SH-SY5Y (cell line): ENCODE data around the gene GPR153.

Experiments used
- GATA2 ChIP-seq: IDR thresholded peaks from 2 replicates; pipeline ENCODE4 v1.6.1; 2011; ENCODE audit warnings: mild to moderate bottlenecking, low read depth, low read length
- GATA3 ChIP-seq: IDR thresholded peaks from 2 replicates; pipeline ENCODE4 v1.6.1; 2011; ENCODE audit warnings: low read depth, mild to moderate bottlenecking, low read length, moderate library complexity

DNA sequence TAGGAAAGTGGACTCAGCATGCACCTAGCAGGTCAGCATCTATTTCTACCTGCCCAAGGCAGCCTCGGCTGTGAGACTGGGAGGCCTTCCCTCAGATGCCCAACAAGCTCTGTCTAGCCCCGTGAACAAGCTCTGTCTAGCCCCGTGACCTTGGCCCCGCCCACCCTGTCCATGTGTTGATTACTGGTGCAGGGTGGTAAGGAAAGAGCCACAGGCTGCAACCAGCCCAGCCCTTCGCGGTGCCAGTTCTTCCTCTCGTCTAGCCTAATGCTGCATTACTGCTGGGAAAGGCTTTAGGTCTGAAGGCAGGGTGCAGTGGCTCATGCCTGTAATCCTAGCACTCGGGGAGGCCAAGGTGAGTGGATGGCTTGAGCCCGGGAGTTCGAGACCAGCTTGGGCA is 2.2 kb downstream of the GPR153 start:
- TF ChIP-seq GATA2, result no peak
- TF ChIP-seq GATA3, result no peak
